GM19238 (cell line): Measurements from ENCODE around the gene RIMS1.
"Not testable (repeated sequence)": the region's sequence is repeated elsewhere in the genome, so short reads cannot be mapped to it uniquely, and the experiment has no call there.

Experiments
- DNase-seq: peaks from one replicate; pipeline ENCODE4 v3.0.0; 2011; ENCODE audit warnings: low spot score; ENCODE audit not compliant: insufficient read length

The RIMS1 gene

GRCh38 chr6:71967436-71967835 lies 81.1 kb downstream of the RIMS1 start:
- DNase-seq, result no peak

- DNase-seq, result no peak
Measured at GRCh38 chr6:71977884-71978283, 91.5 kb downstream of the RIMS1 start.

- no peak for DNase-seq
Measured at GRCh38 chr6:71979911-71980310, 93.6 kb downstream of the RIMS1 start.

GRCh38 chr6:71982389-71982788 lies 96.0 kb downstream of the RIMS1 start:
- no peak for DNase-seq

- no peak for DNase-seq
Measured at GRCh38 chr6:71983131-71983530, 96.8 kb downstream of the RIMS1 start.

- no peak for DNase-seq
Measured at GRCh38 chr6:71994705-71995271, 108.4 kb downstream of the RIMS1 start.

- no peak for DNase-seq
Measured at GRCh38 chr6:71997341-71997740, 111.0 kb downstream of the RIMS1 start.

- DNase-seq, result no peak
Measured at GRCh38 chr6:72002415-72002814, 116.1 kb downstream of the RIMS1 start.

- not testable (repeated sequence) for DNase-seq
Measured at GRCh38 chr6:72006591-72006990, 120.2 kb downstream of the RIMS1 start.

GRCh38 chr6:72022830-72023229 lies 136.5 kb downstream of the RIMS1 start:
- DNase-seq, result no peak

- no peak for DNase-seq
Measured at GRCh38 chr6:72031471-72031870, 145.1 kb downstream of the RIMS1 start.

- DNase-seq, result no peak
Measured at GRCh38 chr6:72032086-72032485, 145.7 kb downstream of the RIMS1 start.

- DNase-seq, result no peak
Measured at GRCh38 chr6:72035486-72035885, 149.1 kb downstream of the RIMS1 start.

- DNase-seq, result no peak
Measured at GRCh38 chr6:72035966-72036365, 149.6 kb downstream of the RIMS1 start.

GRCh38 chr6:72037006-72037405 lies 150.7 kb downstream of the RIMS1 start:
- no peak for DNase-seq

GRCh38 chr6:72040111-72040510 lies 153.8 kb downstream of the RIMS1 start:
- DNase-seq, result no peak

GRCh38 chr6:72042088-72042487 lies 155.7 kb downstream of the RIMS1 start:
- DNase-seq, result no peak

- no peak for DNase-seq
Measured at GRCh38 chr6:72048080-72048479, 161.7 kb downstream of the RIMS1 start.

- DNase-seq, result no peak
Measured at GRCh38 chr6:72049376-72049775, 163.0 kb downstream of the RIMS1 start.

- DNase-seq, result no peak
Measured at GRCh38 chr6:72061286-72061685, 174.9 kb downstream of the RIMS1 start.

GRCh38 chr6:72064399-72064975 lies 178.1 kb downstream of the RIMS1 start:
- DNase-seq, result no peak

GRCh38 chr6:72078096-72078495 lies 191.7 kb downstream of the RIMS1 start:
- no peak for DNase-seq

- no peak for DNase-seq
Measured at GRCh38 chr6:72080260-72080941, 194.1 kb downstream of the RIMS1 start.
